AG04450 (cell line): Measurements from ENCODE around the gene APOM. TPM values are rescaled to one million over a fixed set of nuclear protein-coding genes. Genes with fewer than 3 reads are reported as not detected.

Experiments used
- CTCF ChIA-PET: fragments of 300-600, 350-600 bp; formaldehyde crosslinking; extraction: SDS; loops from one replicate; lab custom pipeline; 2022; ENCODE audit warnings: antibody characterized with exemption, inconsistent platforms; lab: Charles Lee
- POLR2A ChIA-PET: fragments of 350-600 bp; formaldehyde crosslinking; extraction: SDS; loops from one replicate; lab custom pipeline; 2021; ENCODE audit warnings: antibody characterized with exemption, inconsistent platforms; lab: Yijun Ruan, JAX
- DNase-seq: peaks from one replicate; pipeline ENCODE4 v3.0.0-alpha.2; 2011; ENCODE audit warnings: low read depth, low spot score
- H3K27ac ChIP-seq: one replicate; pipeline ENCODE4 v1.5.1; 2012; ENCODE audit warnings: low read depth, low read length, control low read depth
- H3K27me3 ChIP-seq: one replicate; pipeline ENCODE4 v1.6.0; 2012; ENCODE audit warnings: low read length; ENCODE audit not compliant: control insufficient read depth, insufficient read depth
- H3K4me3 ChIP-seq: 2 replicates; pipeline ENCODE4 v1.5.1; 2011; ENCODE audit warnings: mild to moderate bottlenecking, low read depth, low read length, control low read depth
- H3K9me3 ChIP-seq: 2 replicates; pipeline ENCODE4 v1.5.1; 2012; ENCODE audit warnings: low read length; ENCODE audit not compliant: control insufficient read depth, insufficient read depth
- CTCF ChIP-seq: IDR thresholded peaks from 2 replicates; pipeline ENCODE4 v1.5.1; 2011; ENCODE audit warnings: low read depth, low read length, control low read depth, inconsistent platforms
- polyA plus RNA-seq: library from polyadenylated mRNA; depleted of rRNA; stranded (reverse); fragments of >200 nt; gene quantifications from 2 replicates; pipeline ENCODE4 v1.2.3, GENCODE V29; 2011

The APOM gene
- polyA plus RNA-seq, 1 experiment = 2.8 TPM

DNA sequence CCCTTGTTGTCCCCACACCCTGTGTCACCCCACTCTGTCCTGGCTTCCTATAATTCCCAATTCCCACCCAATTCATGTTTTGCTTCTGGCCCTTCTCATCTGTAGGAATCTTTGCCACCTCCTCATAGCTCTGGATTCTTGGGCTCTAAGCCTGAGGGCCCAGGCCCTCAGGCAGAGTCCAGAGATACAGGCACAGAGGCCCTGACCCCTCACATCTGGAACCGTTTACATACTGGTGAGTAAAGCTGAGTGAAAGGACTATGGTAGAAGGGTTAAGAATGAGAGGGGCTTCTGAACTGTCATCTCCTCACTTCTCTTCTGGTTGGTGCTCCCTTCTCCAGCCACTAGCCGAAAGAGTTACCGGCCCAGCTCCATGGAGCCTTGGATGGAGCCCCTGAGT is 21.6 kb upstream of the APOM start:
- no peak for DNase-seq
- H3K27ac ChIP-seq = no peak overlapping the region
- TF ChIP-seq CTCF = no peak
- H3K4me3 ChIP-seq = no peak overlapping the region
- ChIA-PET POLR2A (interaction anchor here (0.7 to 1.1 kb wide), 2 partner anchors 10 to 31 kb away, joined by 3 to 4 read pairs; partner anchors contain the start of gene GPANK1), CTCF (interaction anchor here (1.4 kb wide), 1 partner anchor 11 kb away, joined by 4 read pairs; no protein-coding TSS in a partner anchor)
- H3K9me3 ChIP-seq = no peaks in the 10 kb centered on the region
- H3K27me3 ChIP-seq = no peaks in the 10 kb centered on the region

DNA sequence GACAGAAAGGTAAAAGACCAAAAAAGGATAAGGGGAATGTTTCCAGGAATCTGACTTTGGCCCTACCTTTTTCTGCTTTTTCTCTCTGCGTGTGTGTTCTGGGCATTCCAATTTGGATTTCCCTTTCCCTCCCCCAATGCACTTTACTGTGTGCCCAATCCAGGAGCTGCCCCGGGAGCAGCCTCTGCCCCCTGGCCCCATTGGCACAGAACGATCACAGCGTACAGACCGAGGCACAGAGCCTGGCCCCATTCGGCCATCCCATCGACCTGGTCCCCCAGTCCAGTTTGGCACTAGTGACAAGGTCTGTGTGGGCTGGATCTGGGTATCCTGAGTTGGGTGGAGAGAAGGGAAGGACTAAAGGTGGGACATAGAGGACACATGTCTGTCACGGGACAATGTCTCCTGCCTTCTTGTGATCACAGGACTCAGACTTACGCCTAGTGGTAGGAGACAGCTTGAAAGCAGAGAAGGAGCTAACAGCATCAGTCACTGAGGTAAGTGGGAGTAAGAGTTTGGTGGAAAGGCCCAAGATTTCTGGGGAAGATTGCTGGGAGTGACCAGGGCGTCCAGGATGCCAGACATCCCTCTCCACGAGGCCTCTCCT is 20.6 kb upstream of the APOM start:
- ChIA-PET POLR2A (interaction anchor here (1.1 kb wide), 1 partner anchor 30 kb away, joined by 3 read pairs; the partner anchor contains the start of gene GPANK1), CTCF (interaction anchor here (1.4 kb wide), 1 partner anchor 12 kb away, joined by 4 read pairs; no protein-coding TSS in a partner anchor)
- no peak overlapping the region for H3K27ac ChIP-seq
- no peaks in the 10 kb centered on the region for H3K27me3 ChIP-seq
- no peak overlapping the region for H3K4me3 ChIP-seq
- no peak for TF ChIP-seq CTCF
- DNase-seq = no peak
- no peaks in the 10 kb centered on the region for H3K9me3 ChIP-seq

DNA sequence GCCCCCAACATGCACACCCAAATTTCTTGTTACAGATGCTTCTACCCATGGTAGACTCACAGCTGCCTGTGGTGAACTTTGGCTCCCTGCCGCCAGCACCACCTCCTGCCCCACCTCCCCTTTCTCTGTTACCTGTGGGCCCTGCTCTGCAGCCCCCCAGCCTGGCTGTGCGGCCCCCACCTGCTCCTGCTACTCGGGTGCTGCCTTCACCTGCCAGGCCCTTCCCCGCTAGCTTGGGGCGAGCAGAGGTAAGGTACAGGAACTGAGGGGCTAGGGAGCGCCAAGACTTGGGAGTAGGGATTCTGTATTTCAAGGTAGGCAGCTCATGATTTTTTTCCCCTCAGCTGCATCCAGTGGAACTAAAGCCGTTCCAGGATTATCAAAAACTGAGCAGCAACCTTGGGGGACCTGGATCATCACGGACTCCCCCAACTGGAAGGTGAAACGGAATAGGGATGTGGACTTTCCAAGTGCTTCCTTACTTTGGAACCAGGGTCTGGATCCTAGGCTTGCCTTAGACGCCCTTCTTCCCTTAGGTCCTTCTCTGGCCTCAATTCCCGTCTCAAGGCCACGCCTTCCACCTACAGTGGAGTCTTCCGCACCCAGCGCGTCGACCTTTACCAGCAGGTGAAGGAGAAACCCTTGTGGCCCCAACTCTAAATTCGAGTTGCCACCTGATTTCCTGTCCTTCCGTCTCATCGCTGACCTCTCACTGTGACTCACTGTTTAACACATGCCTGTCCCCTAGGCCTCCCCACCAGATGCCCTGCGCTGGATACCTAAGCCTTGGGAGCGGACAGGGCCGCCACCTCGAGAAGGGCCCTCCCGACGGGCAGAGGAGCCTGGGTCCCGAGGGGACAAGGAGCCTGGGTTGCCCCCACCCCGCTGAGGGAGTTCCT is 18.7 kb upstream of the APOM start:
- TF ChIP-seq CTCF = no peak
- Histone ChIP-seq H3K9me3 (no peaks in the 10 kb centered on the region), H3K4me3 (no peak overlapping the region), H3K27ac (no peak overlapping the region), H3K27me3 (no peaks in the 10 kb centered on the region)
- ChIA-PET POLR2A (interaction anchor here (4.5 kb wide), 1 partner anchor 15 kb away, joined by 37 read pairs; the partner anchor contains the start of gene BAG6), CTCF (no interaction called here)
- no peak for DNase-seq

GRCh38 chr6:31639043-31639442 is 16.7 kb upstream of the APOM start:
- TF ChIP-seq CTCF = no peak
- no peaks in the 10 kb centered on the region for H3K9me3 ChIP-seq
- H3K4me3 ChIP-seq = no peak overlapping the region
- DNase-seq = no peak
- no peak overlapping the region for H3K27ac ChIP-seq
- CTCF ChIA-PET = interaction anchor here (0.7 kb wide), 1 partner anchor 88 kb away, joined by 3 read pairs; no protein-coding TSS in a partner anchor
- no peaks in the 10 kb centered on the region for H3K27me3 ChIP-seq
- POLR2A ChIA-PET = interaction anchor here (0.7 to 4.5 kb wide), 4 partner anchors 13 to 17 kb away, joined by 3 to 37 read pairs (median 4); partner anchors contain the start of gene BAG6
